DLD1 (cell line): Measurements from ENCODE around the gene ALDOA.

Experiments used
- in situ Hi-C: cut with HindIII; loops from 2 replicates; pipeline ENCODE4 v1.10.0; 2017; ENCODE audit warnings: low sequenced_read_pairs

Gene ALDOA

GRCh38 chr16:30088832-30089624 is 23.5 kb downstream of the ALDOA start:
- in situ Hi-C loops = no loop called here

GRCh38 chr16:30090610-30091331 is 25.2 kb downstream of the ALDOA start:
- in situ Hi-C loops = no loop called here

- in situ Hi-C loops = no loop called here
Measured at GRCh38 chr16:30091474-30092372, 26.2 kb downstream of the ALDOA start, which contains the start of gene TBX6. TSS of gene TBX6 (minus strand) at chr16:30091924. CDS start at chr16:30091193, 731 bp downstream.

- in situ Hi-C loops = no loop called here
Measured at GRCh38 chr16:30092373-30093010, 26.9 kb downstream of the ALDOA start.

GRCh38 chr16:30094541-30095165 is 29.1 kb downstream of the ALDOA start:
- in situ Hi-C loops = no loop called here

GRCh38 chr16:30095166-30096078 is 29.9 kb downstream of the ALDOA start:
- in situ Hi-C loops = no loop called here

GRCh38 chr16:30096105-30096861 is 30.7 kb downstream of the ALDOA start, which contains the start of gene YPEL3:
TSS of gene YPEL3 (minus strand) at chr16:30096213. CDS start at chr16:30095482, 731 bp downstream.
- in situ Hi-C loops = no loop called here

GRCh38 chr16:30096862-30097563 is 31.5 kb downstream of the ALDOA start:
- in situ Hi-C loops = no loop called here

- in situ Hi-C loops = no loop called here
Measured at GRCh38 chr16:30104090-30104489, 38.5 kb downstream of the ALDOA start.

- in situ Hi-C loops = no loop called here
Measured at GRCh38 chr16:30104492-30104891, 38.9 kb downstream of the ALDOA start.

- in situ Hi-C loops = no loop called here
Measured at GRCh38 chr16:30108059-30108850, 42.7 kb downstream of the ALDOA start.

GRCh38 chr16:30110661-30111060 is 45.1 kb downstream of the ALDOA start:
- in situ Hi-C loops = no loop called here

GRCh38 chr16:30112197-30113030 is 46.9 kb downstream of the ALDOA start:
- in situ Hi-C loops = no loop called here

GRCh38 chr16:30113031-30113710 is 47.6 kb downstream of the ALDOA start, which contains the start of gene GDPD3:
TSS of gene GDPD3 (minus strand) at chr16:30113537. CDS start at chr16:30113478, 59 bp downstream.
- in situ Hi-C loops = no loop called here

- in situ Hi-C loops = no loop called here
Measured at GRCh38 chr16:30113711-30114333, 48.3 kb downstream of the ALDOA start.
